GM19035 (cell line): ENCODE measurements around the gene SYNE2.

Experiments
- ATAC-seq: cut with Tn5 transposase; IDR thresholded peaks from one replicate; pipeline ENCODE4 v1.9.1; 2021; ENCODE audit not compliant: unreplicated experiment

Gene SYNE2

DNA sequence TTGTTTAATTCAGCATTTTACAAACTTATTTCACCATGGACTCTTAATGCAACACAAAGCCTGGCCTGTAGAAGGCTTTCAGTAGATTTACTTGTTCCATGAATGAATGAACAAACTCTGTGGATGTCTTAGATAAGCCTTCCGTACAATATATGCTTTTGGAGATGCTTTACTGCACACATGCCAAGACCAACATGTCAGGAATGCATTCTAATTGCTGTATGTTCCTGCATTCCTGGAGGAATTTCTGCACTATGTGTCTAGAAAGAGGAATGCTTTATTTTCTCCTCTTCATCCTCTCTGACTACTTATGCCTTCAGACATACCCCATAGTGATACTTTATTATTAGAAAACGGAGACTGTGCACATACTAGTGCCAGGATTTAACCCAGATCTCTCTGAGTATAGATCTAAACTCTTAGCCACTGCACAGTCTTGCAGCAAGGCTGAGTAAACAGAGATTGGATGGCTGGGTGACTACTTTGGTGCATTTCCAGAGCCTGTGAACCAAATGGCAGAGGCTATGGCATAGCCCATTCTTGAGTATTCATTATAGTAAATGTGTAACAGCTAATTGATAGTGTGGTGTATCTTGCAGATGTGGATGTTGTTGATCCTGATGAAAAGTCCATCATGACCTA lies 108.2 kb downstream of the SYNE2 start:
- no peak for ATAC-seq

GRCh38 chr14:63962906-63963305 lies 110.1 kb downstream of the SYNE2 start:
- ATAC-seq = no peak

GRCh38 chr14:63963439-63963838 lies 110.6 kb downstream of the SYNE2 start:
- no peak for ATAC-seq

- ATAC-seq = no peak
These were observed 111.3 kb downstream of the SYNE2 start for GRCh38 chr14:63964113-63964512.

- ATAC-seq = no peak
These were observed 113.6 kb downstream of the SYNE2 start for GRCh38 chr14:63966407-63966806.

DNA sequence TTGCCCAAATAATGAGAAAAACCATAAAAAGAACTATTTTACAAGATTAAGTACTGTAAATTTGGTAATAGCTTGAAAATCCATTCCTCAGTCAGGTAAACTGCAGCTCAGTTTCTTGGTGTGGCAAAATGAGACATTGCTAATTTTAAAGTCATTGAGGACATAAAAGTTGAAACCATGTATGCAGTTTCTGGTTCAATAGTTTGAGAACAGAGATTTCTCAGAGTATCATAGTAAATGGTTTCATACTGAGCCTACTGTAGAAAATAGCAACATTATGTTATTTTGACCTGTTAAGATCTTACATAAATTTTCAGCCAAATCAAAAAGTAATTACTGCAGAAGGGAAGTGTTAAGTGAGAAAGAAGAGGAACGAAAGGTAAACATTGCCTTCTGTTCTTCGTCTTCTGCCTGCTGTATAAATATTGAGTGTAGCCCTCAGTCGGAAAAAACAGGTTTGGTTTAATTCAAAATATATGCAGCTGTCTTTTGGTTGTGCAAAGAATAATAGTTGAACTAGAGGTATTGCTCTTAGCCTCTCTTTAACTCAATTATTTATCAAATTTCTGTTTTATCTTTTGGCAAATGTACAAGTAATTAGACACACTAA lies 119.6 kb downstream of the SYNE2 start:
- ATAC-seq = no peak

- no peak for ATAC-seq
These were observed 121.4 kb downstream of the SYNE2 start for GRCh38 chr14:63974176-63974575.

GRCh38 chr14:63981569-63981968 lies 128.8 kb downstream of the SYNE2 start:
- no peak for ATAC-seq

DNA sequence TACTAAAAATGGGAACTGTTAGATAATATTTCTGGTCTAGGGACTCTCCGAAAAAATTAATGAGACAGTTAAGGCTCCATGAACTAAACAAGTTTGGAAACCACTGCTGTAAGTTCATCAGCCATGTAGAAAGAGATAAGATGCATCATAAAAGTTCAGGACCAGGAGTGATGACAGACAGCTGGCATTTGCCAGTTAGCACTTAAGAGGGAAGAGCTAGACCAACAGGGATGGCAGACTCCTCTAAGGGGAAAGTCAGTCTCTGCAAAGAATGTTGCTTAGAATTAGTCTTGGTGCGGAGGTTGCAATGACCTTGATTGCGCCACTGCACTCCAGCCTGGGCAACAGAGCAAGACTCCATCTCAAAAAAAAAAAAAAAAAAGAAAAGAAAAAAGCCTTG lies 129.4 kb downstream of the SYNE2 start:
- ATAC-seq = no peak

DNA sequence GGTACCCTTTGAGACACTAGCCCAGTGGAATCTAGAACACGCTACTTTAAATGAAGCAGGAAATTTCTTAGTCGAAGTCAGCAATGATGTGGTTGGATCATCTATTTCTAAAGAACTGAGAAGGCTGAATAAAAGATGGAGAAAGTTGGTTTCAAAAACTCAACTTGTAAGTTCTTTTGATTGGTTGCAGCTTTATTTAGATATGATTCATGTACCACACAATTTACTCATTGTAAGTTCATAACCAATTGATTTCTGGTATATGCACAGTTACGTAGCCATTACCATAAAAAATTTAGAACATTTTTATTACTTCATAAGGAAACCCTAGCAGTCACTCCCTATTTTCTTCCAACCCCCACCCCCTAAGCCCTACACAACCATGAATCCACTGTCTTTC lies 129.8 kb downstream of the SYNE2 start:
- ATAC-seq = no peak

DNA sequence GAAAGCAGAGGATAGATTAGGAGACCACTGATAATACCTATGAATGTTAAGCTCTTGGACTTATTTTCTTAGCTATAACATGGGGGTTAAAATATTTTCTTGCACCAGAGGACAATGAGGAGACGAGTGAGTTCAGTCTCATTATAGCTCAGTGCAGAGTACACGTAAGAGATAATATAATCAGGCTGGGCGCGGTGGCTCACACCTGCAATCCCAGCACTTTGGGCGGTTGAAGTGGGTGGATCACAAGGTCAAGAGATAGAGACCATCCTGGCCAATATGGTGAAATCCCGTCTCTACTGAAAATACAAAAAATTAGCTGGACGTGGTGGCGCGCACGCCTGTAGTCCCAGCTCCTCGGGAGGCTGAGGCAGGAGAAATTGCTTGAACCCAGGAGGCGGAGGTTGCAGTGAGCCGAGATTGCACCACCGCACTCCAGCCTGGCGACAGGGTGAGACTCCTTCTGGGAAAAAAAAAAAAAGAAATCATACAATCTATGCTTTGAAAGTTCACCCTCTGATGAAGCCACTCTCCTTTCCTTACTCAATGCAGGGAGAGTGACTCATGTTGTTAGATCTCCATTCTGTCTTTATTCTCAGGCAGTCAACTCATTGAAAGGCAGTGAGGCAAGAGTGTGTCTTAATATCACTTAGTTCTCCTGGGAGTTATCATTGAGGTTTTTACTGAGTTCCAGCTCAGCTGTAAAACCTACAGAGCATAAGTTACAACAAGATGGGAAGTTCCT lies 134.2 kb downstream of the SYNE2 start:
- no peak for ATAC-seq

DNA sequence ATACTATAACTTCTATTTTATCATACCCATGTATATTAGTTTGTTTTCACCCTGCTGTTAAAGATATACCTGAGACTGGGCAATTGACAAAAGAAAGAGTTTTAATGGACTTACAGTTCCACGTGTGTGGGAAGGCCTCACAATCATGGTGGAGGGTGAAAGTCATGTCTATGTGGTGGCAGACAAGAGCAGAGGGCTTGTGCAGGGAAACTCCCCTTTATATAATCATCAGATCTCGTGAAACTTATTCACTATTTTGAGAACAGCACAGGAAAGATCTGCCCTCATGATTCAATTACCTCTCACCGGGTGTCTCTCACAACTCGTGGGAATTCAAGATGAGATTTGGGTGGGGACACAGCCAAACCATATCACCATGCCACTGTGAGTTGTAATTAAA lies 135.8 kb downstream of the SYNE2 start:
- ATAC-seq = no peak

DNA sequence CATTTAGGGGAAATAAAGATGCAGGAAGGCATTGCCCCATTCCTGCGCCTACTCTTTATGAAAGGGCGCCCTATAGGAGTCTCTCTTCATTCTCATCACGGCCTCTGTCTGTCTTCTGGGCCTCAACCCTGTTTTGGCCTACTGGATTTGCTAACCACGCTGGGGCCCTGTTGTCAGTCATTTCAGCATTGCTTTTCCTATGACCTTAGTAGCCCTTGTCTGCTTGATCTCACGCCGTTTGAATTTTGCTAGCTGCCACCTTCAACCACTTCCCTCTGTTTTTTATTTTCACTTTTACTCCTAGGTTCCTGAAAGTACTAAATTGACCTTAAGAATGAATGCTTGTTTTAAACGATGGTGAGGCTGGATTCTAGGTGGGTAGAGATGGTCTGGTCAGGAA lies 139.0 kb downstream of the SYNE2 start:
- ATAC-seq = no peak

GRCh38 chr14:63992858-63993257 lies 140.1 kb downstream of the SYNE2 start:
- no peak for ATAC-seq

DNA sequence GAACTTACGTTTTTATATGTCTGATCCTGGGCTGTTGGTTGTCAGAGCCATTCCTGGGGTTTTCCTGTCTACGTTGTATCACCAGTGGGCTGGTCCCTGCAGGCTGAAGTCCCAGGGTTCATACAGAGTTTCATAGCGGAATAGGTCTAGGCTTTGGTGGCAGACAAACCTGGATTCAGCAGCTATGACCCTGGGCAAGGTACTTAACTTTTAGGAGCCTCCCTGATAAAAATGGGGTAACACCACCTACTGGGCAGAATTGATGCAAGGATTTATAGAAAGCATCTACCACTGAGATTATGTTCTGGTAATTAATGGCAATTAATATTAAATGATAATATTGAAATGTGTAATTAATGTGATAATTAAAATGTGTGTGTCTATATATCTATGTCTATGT lies 141.2 kb downstream of the SYNE2 start:
- ATAC-seq = no peak

- no peak for ATAC-seq
These were observed 142.5 kb downstream of the SYNE2 start for GRCh38 chr14:63995285-63995684.

DNA sequence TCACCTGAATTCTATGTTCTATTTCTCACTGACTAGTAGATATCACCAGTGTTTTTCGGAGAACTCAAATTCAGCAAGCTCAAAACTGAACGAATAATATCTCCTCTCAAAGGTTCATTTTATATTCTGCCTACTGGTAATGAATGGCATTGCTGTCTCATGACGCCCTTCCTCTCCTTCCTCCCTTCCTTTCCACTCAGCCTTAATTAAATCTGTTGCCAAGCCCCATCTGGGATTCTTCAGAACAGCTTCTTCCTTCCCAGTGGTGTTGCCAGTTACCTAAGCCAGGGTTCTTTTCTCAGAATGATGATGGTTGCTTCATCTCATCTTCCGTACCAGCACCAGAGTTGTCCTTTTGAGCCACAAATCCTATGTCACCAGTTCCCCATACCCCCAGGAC lies 143.2 kb downstream of the SYNE2 start:
- ATAC-seq = no peak

- no peak for ATAC-seq
These were observed 143.9 kb downstream of the SYNE2 start for GRCh38 chr14:63996625-63997220.

DNA sequence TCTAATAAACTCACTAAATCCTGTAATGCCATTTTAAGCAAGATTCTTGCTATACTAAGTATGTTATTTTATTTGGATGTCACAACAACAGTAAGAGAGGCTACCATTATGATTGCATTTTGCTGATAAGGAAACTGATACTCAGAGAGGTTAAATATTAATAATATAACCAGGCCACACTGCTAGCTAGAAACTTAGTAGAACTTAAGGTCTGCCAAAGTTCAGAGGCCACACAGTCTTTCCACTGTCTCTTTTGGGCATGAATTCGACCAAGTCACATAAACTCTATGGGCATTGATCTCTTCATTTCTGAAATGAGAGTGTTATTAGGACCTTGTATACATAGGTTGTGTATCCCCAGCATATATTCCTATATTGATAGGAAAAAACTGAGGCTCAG lies 147.9 kb downstream of the SYNE2 start:
- no peak for ATAC-seq

- no peak for ATAC-seq
These were observed 153.0 kb downstream of the SYNE2 start for GRCh38 chr14:64005822-64006221.

GRCh38 chr14:64008016-64008415 lies 155.2 kb downstream of the SYNE2 start:
- no peak for ATAC-seq

DNA sequence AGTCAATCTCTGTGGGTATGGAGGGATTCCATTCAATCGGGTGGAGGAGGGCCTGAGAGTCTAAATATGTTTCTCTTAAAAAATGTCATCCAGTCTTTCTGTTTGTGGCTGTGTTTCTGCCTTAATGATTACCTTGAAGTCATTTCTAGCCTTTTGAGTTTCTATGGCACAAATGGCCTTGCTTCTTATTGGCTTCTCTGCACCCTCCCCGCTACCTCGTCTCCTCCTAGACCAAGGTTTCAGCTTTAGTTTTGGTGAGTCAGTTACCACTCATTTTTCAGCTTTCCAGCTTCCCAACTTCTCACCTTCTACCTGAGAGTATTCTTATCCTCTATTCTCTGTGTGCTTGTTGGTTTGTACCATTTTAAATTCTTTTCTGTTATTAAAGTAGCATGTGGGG lies 159.2 kb downstream of the SYNE2 start:
- ATAC-seq = no peak
